Stimulated activated CD8-positive, alpha-beta memory T cell treated with anti-CD3 and anti-CD28 coated beads, Interleukin-12 subunit alpha, Interleukin-12 subunit beta, amount 100 ng/mL, for 4 hours (primary cell): ENCODE results near the gene MCTP1.
"Not testable (repeated sequence)": the region's sequence is repeated elsewhere in the genome, so short reads cannot be mapped to it uniquely, and the experiment has no call there.

Experiments
- DNase-seq: peaks from one replicate; pipeline ENCODE4 v3.0.0-alpha.2; 2020; ENCODE audit warnings: low read depth

The MCTP1 gene

DNA sequence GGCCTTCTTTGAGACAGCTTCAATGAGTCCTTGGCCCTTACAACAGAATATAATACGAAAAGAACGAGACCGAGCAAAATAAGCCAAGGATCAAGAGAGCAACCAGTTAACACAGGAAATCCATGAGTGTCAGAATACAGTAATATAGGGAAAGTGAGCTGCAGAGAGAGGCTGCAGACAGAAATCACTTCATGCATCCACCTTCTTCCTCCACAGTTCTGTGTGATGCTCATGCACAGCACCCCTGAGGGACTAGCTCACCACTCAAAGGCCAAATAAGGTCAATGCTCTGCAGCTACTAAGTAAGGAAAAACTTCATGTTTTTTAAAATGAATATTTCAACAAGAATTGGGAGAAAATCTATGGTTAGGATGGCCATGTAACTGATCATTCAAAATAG, 257.1 kb downstream of the MCTP1 start:
- DNase-seq: no peak

DNA sequence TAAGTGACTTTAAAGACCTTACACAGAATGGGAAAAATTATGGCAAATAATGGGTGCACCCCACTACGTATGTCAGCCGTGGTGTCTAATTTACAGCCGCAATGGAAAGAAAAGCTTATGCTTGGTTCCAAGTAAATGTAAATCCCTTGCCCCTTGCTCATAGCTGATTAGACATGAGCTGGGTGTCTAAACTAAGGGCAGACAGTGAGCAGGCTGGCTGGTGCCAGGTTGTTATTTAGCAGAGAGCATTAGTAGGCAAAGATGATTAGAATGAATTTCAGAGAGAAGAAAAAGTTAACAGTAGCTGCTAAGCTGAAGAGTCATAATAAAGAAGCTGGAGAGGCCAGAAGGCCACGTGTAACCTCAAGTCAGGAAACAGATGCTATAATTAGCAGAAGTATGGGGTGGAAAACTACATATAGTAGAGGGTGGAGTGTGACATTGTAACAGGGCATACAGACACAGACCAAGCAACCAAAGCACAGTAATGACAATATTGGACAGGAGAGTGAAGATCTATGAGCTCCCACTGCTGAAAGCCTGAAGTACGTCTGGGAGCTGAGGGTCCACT, 257.7 kb downstream of the MCTP1 start:
- DNase-seq: no peak

DNA sequence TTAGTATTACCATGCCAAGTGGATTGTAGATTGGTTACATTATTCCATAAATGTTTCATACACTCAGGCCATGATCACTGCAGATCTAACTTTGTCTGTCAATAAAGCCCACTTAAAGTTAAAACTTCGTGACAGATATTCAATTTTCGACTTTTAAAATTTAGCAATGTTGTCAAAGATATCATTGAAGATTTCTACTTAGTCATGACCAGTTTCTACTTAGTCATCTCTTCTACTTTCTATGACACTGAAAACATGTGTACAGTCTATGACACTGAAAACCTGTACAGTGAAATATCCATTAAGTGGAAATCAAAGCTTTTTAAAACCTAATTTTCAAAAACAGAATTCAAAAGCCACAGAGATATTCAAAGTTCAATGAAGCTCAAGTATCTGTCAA, 258.2 kb downstream of the MCTP1 start:
- no peak for DNase-seq

DNA sequence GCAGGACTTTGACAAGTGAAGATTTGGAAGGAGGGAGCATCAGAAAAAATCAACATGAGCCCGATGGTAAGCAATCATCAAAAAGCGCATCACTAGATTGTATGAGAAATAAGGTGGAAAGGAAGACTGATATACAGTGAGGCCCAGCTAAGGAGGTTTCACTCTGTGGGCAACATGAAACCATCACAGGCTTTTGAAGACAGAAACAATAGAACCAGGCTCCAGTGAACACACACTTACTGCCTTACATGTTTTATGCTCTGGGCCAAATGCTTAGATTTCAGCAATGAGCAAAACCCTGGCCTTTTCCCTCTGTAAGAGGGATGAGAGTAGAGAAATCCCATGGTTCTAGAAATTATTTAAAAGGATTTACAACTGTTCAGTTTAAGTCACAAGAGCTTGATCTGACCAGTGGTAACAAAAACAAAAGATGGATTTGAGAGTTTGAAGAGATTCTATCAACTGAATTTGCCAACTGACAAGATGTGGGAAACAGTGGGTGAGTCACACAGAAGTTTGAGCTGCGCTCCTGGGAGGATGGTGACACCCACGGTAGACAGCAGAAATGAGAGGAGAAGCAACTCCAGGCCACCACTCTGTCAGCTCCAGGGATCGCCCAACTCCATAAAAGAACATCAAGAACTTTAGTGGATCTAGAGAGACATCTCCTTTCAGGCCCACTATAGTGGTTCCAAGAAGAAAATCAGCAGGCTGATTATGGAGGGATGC, 261.8 kb downstream of the MCTP1 start:
- DNase-seq: no peak

DNA sequence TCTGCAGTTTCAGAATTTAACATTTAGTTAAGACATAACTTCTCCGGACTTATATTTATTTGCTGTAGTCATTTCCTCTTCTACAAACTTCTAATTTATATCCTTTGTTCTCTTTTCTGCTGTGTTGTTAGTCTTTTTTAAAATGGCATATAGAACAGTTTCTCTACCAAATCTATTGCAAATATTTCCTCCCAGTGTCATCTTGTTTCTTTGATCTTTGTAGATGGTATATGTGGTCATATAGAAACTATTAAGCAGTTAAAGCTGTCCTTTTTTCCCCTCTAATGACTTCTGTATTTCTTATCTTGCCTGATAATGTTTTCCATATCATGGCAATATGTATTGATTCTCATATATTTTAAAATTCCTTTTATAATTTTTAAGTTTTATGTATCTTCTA, 264.5 kb downstream of the MCTP1 start:
- DNase-seq: no peak

DNA sequence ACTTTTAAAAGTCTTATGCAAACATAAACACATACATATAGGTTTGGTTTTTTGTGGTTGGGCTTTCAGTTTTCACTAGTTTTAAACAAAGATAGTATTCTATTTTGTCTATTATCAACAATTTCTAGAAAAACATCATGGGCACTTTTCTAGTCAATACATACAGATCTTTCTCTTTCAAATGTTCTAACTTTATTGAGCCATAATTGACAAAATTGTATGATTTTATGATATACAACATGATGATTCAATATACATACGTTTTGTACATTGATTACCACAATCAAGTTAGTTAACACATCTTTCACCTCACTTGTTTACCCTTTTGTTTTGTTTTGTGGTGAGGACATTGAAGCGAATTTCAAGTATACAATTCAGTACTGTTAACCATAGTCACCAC, 265.9 kb downstream of the MCTP1 start:
- DNase-seq: no peak

DNA sequence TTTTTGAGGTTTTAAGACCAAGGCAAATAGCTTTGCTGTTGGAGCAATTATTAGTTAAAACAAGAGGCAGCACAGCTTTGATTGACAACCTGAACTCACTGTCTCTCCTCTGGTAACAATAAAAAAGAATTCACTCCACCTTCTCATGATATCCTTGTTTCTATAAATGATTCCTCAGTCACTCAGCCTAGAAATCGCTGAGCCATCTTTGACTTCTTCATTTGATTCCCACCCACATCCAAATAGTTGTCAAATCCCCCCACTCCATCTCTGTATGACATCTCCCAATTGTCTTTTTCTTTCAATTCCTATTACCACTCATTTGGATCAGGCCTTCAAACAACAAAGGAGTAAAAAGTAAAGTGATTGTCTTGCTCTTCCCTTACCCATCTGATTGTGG, 266.4 kb downstream of the MCTP1 start:
- no peak for DNase-seq

DNA sequence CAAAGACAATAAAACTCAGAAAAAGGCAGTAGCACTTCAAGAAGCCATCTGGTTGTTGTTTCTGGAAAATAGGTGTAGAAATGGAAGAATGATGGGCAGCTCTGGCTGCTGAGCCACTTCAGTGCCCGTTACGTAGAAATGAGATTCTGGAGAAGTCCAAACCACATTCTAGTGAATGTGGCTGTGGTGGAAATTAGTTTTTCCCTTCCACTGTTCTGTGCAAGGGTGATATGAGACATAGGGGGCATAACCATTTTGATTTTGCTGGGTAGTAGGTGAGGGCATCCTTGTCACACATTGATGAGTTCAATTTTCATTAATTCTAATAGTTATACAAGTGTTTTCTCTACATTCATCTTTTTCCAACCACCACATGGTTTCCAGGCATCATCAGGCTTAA, 275.1 kb downstream of the MCTP1 start:
- no peak for DNase-seq

DNA sequence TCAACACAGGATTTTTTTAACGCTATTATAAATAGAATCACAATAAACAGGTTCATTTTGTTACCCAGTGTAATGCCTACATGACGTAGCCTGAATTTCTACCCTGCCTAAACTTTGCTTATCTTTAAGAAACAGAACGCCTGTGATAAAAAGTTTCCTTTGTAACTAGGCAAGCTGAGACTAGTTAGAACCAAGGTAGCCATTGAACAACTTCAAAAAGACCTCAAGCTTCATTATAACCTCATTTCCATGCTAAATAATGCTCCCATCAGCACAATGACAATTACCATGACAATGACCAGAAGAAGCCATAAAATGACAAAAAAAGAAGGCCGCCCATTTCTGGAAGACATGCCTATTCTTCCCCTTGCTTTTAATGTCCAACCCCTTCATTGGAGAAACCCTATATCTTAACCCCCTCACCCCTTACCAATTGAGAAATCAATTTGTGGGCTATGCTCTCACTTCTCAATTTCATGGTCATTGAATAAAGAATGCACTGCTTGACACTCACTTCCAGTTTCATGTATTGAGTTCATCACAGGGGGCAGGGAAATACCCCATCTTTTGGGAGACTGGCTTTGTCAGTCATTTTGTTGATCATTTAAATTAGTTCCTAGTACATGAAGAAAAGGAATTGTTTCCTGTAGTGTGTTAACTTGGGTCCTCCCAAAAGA, 276.8 kb downstream of the MCTP1 start:
- DNase-seq: no peak

DNA sequence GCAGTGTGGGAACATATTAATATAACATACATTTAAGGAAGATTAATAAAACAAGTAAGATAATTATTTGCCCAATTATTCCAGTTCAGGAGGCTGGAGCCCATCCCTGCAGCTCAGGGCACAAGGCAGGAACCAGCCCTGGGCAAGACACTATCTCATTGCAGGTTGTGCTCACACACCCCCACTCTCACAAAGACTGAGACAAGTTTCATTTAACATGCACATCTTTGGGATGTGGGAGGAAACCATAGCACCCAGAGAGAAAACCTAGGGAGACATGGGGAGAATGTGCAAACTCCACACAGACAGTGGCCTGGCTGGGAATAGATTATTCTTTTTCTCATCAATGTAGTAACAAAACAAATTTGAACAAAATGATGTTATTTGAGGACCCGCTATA, 279.1 kb downstream of the MCTP1 start:
- DNase-seq: no peak

DNA sequence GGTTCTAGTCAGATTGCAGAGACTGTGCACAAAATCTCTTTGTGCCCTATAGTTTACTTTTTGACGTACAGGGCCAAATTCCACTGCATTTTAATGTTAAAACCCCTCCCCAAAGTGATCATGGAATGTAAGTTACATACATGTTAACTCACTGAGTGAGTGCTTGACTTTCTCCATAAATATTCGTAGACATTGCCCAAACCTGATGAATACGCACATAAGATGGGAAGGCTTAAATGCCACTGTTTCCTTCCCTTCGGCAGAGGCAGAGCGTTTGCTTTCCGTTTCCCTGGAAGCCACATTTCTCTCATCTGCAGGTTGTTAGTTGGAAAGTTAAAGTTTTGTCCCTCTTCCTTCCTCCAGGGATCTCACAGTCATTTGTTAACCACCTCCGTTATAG, 286.2 kb downstream of the MCTP1 start:
- DNase-seq: no peak

DNA sequence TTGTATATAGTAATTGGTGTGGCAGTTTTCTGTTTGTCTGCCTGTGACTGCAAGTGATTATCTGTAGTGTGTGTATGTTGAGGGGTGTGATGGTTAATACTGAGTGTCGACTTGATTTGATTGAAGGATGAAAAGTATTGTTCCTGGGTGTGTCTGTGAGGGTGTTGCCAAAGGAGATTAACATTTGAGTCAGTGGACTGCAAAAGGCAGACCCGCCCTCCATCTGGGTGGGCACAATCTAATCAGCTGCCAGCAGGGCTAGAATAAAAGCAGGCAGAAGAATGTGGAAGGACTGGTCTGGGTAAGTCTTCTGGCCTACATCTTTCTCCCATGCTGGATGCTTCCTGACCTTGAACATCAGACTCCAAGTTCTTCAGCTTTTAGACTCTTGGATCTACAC, 290.4 kb downstream of the MCTP1 start:
- DNase-seq: not testable (repeated sequence)

DNA sequence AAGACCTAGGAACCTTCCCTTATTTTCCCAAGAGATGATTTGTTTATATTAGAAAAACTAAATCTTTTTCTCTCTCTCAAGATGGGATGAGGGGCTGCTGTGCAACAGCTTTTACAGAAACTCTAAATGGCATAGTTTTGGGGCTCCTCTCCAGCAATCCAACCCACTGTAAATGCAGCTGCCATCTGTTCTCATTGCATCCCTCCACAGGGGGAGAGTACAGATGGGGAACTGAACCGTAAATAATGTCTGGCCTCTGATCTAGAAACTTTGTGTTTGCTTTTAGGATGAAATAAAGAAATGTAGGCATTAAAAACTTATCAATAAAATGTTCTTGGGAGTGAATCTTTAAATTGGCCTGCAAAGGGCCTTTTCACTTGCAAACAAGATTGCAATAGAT, 291.4 kb downstream of the MCTP1 start:
- no peak for DNase-seq

DNA sequence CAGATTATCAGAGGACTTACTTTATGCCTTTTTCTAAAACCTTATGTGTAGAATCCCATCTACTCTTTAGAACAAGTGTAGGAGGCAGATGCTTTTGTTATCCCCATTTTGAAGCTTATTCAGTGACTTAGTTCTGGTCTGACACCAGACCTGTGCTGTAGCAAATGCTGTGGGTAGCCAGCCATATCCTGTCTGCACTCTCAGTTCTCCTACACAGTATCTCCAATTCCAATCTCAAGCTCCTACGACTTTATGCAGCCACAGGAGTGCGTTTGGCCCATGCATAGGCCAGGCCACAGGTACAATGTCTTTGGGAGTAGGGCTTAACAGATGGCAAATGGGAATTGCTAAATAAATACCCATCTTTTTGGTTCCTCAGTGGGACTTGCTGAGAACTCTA, 292.6 kb downstream of the MCTP1 start:
- DNase-seq: no peak

DNA sequence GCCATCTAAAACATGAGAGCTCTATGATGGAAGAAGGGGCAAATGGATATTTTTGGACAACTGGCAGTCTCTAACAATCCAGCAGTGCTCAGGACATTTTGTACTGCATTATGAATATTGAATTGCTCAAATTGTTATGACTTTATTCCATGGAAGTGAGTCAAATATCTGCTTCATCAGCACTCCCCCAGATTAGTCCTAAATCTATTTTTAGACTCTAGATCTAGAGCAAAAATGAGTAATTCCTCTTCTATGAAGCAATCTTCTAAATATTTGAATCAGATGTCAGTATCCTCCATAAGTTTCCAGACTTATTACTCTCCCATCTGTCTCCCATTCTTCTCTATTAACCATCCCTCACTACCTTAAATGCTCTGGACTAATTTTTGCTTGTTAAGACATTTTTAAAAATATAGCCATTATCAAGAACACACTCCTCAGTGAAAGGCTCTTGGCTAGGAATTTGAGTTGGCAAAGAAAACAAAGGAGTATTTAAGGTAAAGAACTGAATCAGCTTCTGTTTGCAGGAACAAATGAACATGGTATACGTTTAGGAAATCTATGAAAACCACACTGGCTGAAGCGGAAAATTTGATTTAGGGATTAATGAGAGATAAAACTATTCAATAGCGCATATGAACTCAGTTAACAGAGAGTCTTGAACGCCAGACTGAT, 300.9 kb downstream of the MCTP1 start:
- no peak for DNase-seq

DNA sequence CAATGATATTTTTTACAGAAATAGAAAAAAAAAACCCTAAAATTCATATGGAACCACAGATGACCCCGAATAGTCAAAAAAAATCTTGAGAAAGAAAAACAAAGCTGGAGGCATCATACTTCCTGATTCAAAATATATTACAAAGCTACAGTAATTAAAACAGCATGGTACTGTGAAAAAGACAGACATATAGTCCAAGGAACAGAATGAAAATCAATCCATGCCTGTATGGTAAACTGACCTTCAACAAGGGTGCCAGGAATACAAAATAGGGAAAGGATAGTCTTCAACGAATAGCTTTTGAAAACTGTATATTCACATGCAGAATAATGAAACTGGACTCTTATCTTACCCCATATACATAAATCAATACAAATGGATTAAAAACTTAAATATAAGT, 307.5 kb downstream of the MCTP1 start:
- no peak for DNase-seq

DNA sequence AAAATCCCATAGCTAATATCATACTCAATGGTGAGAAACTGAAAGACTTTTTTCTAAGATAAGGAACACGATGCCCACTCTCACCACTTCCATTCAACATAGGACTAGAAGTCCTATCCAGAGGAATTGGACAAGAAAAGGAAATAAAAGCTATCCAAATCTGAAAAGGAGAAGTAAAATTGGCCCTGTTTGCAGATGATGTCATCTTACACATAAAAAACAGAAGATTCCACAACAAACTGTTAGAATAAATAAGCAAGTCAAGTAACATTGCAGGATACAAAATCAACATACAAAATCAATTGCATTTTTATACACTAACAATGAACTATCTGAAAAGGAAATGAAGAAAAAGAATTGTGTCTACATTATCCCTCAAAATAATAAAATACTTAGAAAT, 308.0 kb downstream of the MCTP1 start:
- no peak for DNase-seq

DNA sequence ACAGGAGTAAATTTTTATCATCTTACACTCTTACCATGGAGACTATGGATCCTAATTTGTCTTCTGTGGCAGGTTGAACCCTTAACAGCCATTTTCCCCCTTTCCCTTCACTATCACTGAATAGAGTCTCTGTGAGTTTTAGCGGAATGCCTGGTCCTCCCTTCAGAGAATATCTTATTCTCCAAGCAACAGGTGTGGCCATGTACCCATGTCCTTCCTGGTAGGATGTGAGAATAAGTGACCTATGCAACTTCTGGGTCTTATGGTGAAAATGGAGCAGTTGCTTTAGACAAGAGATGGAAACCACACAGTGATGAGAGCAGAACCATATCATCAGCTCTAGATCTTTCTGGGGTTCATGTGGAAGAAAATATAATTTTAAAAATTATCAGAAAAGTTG, 312.6 kb downstream of the MCTP1 start:
- DNase-seq: no peak

DNA sequence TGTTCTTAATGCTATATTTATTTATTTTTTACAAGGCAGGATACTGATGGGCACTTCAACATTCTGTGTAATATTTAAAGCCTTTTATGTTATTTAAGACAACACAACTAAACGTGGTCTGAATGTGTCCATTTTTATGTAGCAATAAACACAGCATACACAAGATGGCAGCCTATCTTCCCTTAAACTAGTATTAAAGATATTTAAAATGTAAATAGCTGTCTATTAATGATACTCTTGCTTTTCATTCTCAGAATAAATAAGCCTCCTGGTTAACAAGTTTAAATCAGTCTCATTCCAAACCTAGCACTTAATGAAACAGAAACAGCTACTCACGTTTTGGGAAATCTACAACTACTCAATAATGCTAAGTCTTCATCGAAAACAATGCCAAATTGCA, 315.7 kb downstream of the MCTP1 start:
- DNase-seq: no peak

DNA sequence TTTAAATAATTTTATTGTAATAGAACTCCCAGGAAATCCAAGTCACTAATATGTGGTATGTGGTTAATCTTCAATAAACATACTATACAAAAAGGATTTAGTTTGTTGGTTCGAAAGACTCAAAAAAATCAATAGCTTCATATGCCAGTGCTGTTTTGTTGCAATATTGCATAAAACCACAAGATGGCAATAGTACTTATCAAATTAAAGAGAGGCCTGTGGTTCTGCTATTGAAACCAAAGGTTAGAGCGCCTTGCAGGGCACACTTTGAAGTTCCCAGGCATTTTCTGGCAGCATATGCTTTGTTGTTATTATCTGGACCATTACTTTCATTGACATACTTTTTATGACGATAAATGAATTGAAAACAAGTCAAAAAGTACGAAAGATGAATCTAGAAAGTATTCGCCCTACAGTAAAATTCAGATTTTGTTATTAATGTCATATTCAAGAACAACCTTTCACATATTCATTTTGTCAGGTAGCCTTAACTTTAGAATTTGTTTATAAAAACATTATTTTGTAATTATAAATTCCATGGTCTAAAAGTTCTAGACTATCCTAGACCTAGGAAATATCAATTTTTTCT, 316.3 kb downstream of the MCTP1 start:
- DNase-seq: no peak

DNA sequence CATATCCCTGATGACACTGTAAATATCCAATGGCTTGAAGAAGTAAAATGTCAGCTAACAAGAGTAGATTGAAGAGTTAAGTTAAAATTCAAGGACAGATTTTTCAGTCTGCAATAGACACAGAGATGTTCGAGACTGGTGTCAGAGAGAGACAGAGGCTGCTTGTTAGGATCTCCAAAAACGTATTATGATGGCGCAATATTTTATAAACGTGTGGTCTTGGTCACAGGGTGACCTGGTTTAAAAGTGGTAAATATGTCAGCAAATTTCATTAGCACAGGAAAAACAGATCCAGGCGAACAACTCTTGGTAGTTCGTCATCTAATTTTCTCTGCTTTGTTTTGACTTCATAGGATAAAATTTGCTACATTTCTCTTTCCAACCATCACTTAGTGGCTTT, 317.4 kb downstream of the MCTP1 start:
- no peak for DNase-seq

DNA sequence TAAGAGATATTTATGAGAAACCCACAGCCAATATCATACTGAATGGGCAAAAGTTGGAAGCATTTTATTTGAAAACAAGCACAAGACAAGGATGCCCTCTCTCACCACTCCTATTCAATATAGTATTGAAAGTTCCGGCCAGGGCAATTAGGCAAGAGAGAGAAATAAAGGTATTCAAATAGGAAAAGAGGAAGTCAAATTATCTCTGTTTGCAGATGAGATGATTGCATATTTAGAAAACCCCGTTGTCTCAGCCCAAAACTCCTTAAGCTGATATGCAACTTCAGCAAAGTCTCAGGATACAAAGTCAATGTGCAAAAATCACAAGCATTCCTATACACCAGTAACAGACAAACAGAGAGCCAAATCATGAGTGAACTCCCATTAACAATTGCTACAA, 325.6 kb downstream of the MCTP1 start:
- DNase-seq: not testable (repeated sequence)

DNA sequence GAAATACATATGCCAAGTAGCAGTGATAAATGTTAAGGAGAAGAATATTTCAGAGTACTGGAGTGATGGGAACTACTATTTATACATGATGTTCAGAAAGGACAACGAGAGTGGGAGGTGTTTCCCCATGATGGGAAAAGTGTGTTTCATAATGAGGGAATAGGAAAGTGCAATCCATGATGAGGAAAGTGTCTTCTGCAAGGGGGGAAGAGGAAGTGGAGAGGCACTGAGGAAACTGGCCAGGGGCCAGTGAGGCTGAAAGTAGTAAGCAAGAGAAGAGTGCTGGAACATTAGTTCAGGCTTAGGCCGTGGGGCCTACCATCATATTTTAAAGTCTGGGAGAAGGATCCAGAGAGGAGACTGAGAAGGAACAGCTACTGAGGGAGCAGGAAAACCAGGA, 339.2 kb downstream of the MCTP1 start:
- DNase-seq: no peak
